Heart right ventricle (tissue), 16 donors: ENCODE measurements around the gene C6orf89. TPM values are rescaled to one million over a fixed set of nuclear protein-coding genes. Genes with fewer than 3 reads are reported as not detected.

Source experiments
- ATAC-seq, 8 donors: fragments of 200-7000 bp; cut with Tn5 transposase; one replicate each; pipeline ENCODE4 v1.9.1; 2020; ENCODE audit warnings: mild to moderate bottlenecking in 8 of 8, moderate library complexity in 8 of 8, moderate number of reproducible peaks in 1 of 8
- DNase-seq, 2 donors: peaks; one replicate each; pipeline ENCODE4 v3.0.0-alpha.2; 2020
- H3K27ac ChIP-seq, 10 donors: fragments of 200-600 bp; sonication (generic) in 2 of 10; one replicate each; pipeline versions ENCODE4 v1.5.0 to v1.8.0; 2020 to 2022; ENCODE audit warnings: mild to moderate bottlenecking in 3 of 10
- H3K27me3 ChIP-seq, 7 donors: fragments of 200-600 bp; one replicate each; pipeline ENCODE4 v1.8.0; 2021 to 2022; ENCODE audit warnings: mild to moderate bottlenecking in 2 of 7
- H3K36me3 ChIP-seq, 9 donors: fragments of 200-600 bp; sonication (generic) in 1 of 9; one replicate each; pipeline versions ENCODE4 v1.5.0 to v1.8.0; 2020 to 2022; ENCODE audit warnings: mild to moderate bottlenecking in 2 of 9
- H3K4me1 ChIP-seq, 9 donors: fragments of 200-600 bp; sonication (generic) in 1 of 9; one replicate each; pipeline versions ENCODE4 v1.5.0 to v1.8.0; 2020 to 2022; ENCODE audit warnings: mild to moderate bottlenecking in 4 of 9
- H3K4me3 ChIP-seq, 10 donors: fragments of 200-600 bp; sonication (generic) in 2 of 10; one replicate each; pipeline versions ENCODE4 v1.5.0 to v1.8.0; 2020 to 2022; ENCODE audit warnings: mild to moderate bottlenecking in 7 of 10, moderate library complexity in 2 of 10
- H3K9me3 ChIP-seq, 11 donors: fragments of 200-600 bp in 10 of 11; sonication (generic) in 2 of 11; one replicate each; pipeline versions ENCODE4 v1.5.0 to v1.8.0; 2013 to 2022; ENCODE audit warnings: mild to moderate bottlenecking in 2 of 11, control low read depth in 1 of 11, moderate library complexity in 1 of 11
- CTCF ChIP-seq, 9 donors: fragments of 200-600 bp; sonication (generic) in 2 of 9; IDR thresholded peaks; one replicate each; pipeline versions ENCODE4 v1.5.0 to v1.8.0; 2021 to 2022; ENCODE audit warnings: antibody characterized with exemption in 9 of 9, mild to moderate bottlenecking in 5 of 9, moderate library complexity in 1 of 9
- WGBS, 2 donors: extraction: QIAGEN DNeasy Blood & Tissue Kit; methylation state at CpG; one replicate each; pipeline ENCODE4 v1.1.7; 2013; ENCODE audit warnings: inconsistent platforms in 1 of 2; 5-methylcytosine and 5-hydroxymethylcytosine counted together
- intact Hi-C, 10 donors: fragments of 100-400 bp; cut with DNase I; formaldehyde crosslinking; loops; one replicate each; pipeline versions ENCODE4 v1.11.1 to v1.14.2; 2022
- polyA plus RNA-seq, 2 donors: library from polyadenylated mRNA; stranded (reverse); fragments of 200-250 nt; gene quantifications; one replicate each; pipeline ENCODE4 v1.2.3, GENCODE V29; 2013
- total RNA-seq, 10 donors: library from RNA; stranded (reverse); fragmentation: NEBNext Ultra II Directional in 3 of 10; extraction: Animal tissue kit (Norgen Biotek cat#: 25700) in 3 of 10; gene quantifications; one replicate each; pipeline versions ENCODE4 v1.2.1 to v1.2.4, GENCODE V29; 2021 to 2023
- donor health status: Arrhythmogenic right ventricular cardiomyopathy.
- donor health status: ischemic (EF 13 %, LVEDD 7.1; RV severe dilation, severe dysfunction).
- donor health status: healthy with polysubstance abuse.
- donor health status: DM: no; HTN: yes; CAD: no.
- donor health status: DM: no; HTN: no; CAD: no.
- donor health status: ischemic (EF 25% LVEDD 6.9; RV normal size, moderate dysfunction).
- donor health status: ischemic (EF 25% LVEDD 5.7; RV mildly dilated, moderate dysfunction).
- donor health status: healthy.
- donor health status: DM: yes; HTN: yes; CAD: no.
- donor health status: Ischemic cardiomyopathy.
- donor health status: ischemic (EF 35%, LVEDD 5.7; RV mildly dilated, moderate dysfunction).
- donor health status: nonischemic (EF 11% LVEDD 7.7; RV severe dilation, severe dysfunction).
- donor health status: DM: yes; HTN: yes; CAD: no.
- donor health status: PGD.
- donor health status: ischemic (EF 29% LVEDD 5.4; RV normal size, mild dysfunction).
- donor health status: nonischemic (EF 23%, LVEDD 6.1; RV moderate dilation, normal function).

Gene C6orf89
- total and polyA plus RNA-seq, 12 donors: 22.5 to 104 (median 72.9) TPM

DNA sequence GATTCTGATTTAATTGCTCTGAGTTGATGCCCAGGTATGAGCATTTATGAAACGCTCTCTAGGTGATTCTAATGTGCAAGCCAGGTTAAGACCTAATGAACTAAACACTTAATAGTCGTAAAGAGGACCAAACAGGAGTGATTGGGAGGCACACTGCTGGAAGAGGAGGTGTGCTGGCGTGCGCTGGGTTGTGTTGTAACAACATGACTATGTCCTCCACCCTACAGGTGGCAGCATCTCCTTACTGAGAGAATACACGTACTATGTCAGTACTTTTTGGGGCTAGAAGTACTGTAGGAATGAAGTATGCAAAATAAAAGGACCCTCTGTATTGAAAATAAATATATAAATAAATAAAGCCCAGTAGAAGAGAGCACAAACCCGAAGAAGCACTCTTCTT lies 11.9 kb downstream of the C6orf89 start:
- Histone ChIP-seq H3K27me3 (no peaks in the 10 kb centered on the region), H3K36me3 (peaks cover 0 to 93% (median 32%) of the 10 kb centered on the region in 9 donors), H3K27ac (no peak overlapping the region), H3K9me3 (no peaks in the 10 kb centered on the region), H3K4me1 (peaks cover 0 to 6% (median 0%) of the 10 kb centered on the region in 9 donors), H3K4me3 (no peak overlapping the region)
- DNase-seq (no peak), ATAC-seq (peak in 2 of 8 donors; percentile 63 to 68)
- intact Hi-C loops: loop anchor here in 2 of 10 donors (10.0 kb wide), 2 partner anchors 117 to 307 kb away; no protein-coding TSS in a partner anchor
- 85 to 87% methylated on average over 6 of the region's 6 CpGs for WGBS, 2 donors
- peak in 8 of 9 donors; percentile 4 to 49 (median 28) for TF ChIP-seq CTCF (IDR thresholded peaks at IDR 0.05)

- intact Hi-C loops: no loop called here
- no peak for TF ChIP-seq CTCF (IDR thresholded peaks at IDR 0.05)
- WGBS, 2 donors: 79 to 81% methylated on average over 4 of the region's 4 CpGs
- DNase-seq (no peak), ATAC-seq (no peak)
- Histone ChIP-seq H3K36me3 (peaks cover 0 to 94% (median 53%) of the 10 kb centered on the region in 9 donors), H3K27me3 (no peaks in the 10 kb centered on the region), H3K4me3 (no peak overlapping the region), H3K27ac (peak overlapping the region in 5 of 10 donors; percentile 6 to 48 (median 24)), H3K9me3 (no peaks in the 10 kb centered on the region), H3K4me1 (peaks cover 8 to 52% (median 31%) of the 10 kb centered on the region in 9 donors)
These were observed 18.4 kb downstream of the C6orf89 start for GRCh38 chr6:36904114-36904513.

DNA sequence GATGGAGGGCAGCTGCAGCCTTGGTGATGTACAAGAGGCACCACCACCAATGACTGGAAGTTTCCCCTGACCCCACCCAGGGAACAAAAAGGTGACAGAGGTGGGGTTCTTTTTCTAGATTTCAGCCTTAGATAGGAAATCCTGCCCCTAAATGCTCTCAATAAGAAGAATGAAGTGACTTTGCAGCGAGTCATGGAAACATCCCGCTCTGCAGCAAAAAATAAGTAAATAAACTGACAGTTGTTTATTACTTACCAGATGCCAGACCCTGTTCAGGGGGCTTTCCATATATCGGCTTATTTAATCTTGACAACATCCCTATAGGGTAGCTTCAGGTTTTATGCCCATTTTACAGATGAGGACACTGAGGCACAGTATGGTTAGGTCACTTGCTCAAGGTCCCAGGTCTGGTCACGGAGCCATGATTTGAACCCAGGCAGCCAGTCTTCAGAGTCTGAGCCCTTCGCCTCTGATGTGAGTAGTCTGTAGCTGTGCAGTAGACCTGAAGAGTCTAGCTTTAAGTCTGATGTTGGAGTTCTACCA lies 19.2 kb downstream of the C6orf89 start:
- intact Hi-C loops: loop anchor here in 3 of 10 donors (5.0 kb wide), 2 partner anchors 72 to 82 kb away; partner anchors contain the start of gene MTCH1 (in 1 of the 3)
- H3K27ac ChIP-seq: peak overlapping the region in 1 of 10 donors; percentile 2
- H3K9me3 ChIP-seq: no peaks in the 10 kb centered on the region
- peaks cover 0 to 94% (median 47%) of the 10 kb centered on the region in 9 donors for H3K36me3 ChIP-seq
- H3K27me3 ChIP-seq: no peaks in the 10 kb centered on the region
- 96 to 97% methylated on average over 5 of the region's 5 CpGs for WGBS, 2 donors
- ATAC-seq (no peak), DNase-seq (no peak)
- peaks cover 8 to 52% (median 31%) of the 10 kb centered on the region in 9 donors for H3K4me1 ChIP-seq
- H3K4me3 ChIP-seq: no peak overlapping the region
- no peak for TF ChIP-seq CTCF (IDR thresholded peaks at IDR 0.05)

DNA sequence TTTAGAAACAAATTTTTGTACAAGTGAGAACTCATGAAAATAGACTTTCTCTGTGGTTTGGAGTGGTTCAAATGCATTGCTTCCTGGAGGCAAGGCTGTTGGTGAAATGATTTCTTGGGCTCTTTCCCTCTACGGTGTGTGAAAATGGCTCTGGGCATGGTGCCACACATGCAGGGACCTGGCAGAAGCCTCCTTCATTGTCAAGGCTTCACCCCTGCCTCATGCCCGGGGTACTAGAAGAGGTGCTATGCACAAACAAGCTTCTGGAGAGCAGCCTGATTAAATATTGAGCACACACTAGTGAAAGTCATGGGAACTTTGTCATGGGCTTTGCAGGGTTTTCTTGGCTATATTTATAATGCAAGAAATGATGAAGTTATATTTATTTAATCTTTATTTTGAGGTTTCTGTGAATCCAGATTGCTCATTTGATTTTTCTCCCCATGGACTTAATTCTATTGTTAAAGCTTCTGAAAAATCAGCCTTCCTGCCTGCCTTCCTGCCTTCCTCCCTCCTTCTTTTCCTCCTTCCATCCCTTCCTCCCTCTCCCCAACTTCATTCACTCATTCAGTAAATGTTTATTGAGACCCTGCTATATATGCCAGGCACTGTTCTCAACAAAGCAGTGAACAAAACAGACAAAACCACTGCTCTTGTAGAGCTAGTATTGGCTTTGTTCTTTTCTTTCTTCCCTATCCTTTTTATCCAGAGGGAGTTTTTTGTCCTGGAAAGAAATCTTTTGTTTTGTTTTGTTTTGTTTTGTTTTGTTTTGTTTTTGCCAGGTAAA lies 21.0 kb downstream of the C6orf89 start:
- TF ChIP-seq CTCF (IDR thresholded peaks at IDR 0.05): no peak
- H3K27me3 ChIP-seq: no peaks in the 10 kb centered on the region
- no peaks in the 10 kb centered on the region for H3K9me3 ChIP-seq
- WGBS, 2 donors: 17 to 18% methylated on average over 2 of the region's 2 CpGs
- H3K4me1 ChIP-seq: peaks cover 8 to 55% (median 37%) of the 10 kb centered on the region in 9 donors
- peak; percentile 78 to 95 (median 86) for ATAC-seq
- peaks cover 0 to 90% (median 36%) of the 10 kb centered on the region in 9 donors for H3K36me3 ChIP-seq
- no peak overlapping the region for H3K4me3 ChIP-seq
- peak; percentile 67 to 77 for DNase-seq
- peak overlapping the region in 9 of 10 donors; percentile 41 to 77 (median 62) for H3K27ac ChIP-seq
- intact Hi-C loops: loop anchor here in 3 of 10 donors (5.0 kb wide), 2 partner anchors 71 to 81 kb away; partner anchors contain the start of gene MTCH1 (in 1 of the 3)
